ENCODE measurements around the gene CX3CR1.
"Not testable (repeated sequence)": the region's sequence is repeated elsewhere in the genome, so short reads cannot be mapped to it uniquely, and the experiment has no call there.

The CX3CR1 gene

DNA sequence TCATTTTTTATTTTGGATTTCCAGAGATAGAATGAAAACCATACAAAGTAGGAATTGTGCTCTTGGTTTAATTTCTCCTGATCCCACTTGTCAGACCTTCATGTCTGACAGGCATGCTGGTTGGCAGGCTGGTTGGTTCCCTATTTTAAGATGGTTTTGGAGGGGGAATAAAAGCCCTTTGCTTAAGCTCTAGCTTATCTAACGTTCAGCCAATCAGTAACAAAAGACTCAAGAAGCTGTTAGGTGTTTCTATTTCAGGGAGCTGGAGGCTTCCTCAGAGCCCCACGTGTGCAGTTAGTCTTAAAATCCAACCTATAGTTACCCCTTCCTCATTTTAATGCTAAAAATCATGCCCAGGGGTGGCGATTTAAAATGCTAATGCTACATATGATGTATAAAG is 47.0 kb downstream of the CX3CR1 start:
- Mint-ChIP-seq H3K4me3 (no peak overlapping the region), H3K4me1 (no peaks in the 10 kb centered on the region), H3K36me3 (ENCODE audit: low read depth) (no peaks in the 10 kb centered on the region), H3K9me3 (peaks cover 12% of the 10 kb centered on the region), H3K27ac (no peak overlapping the region), H3K27me3 (ENCODE audit: low read depth) (peaks cover 23% of the 10 kb centered on the region)
- TF ChIP-seq, protein P1, sequence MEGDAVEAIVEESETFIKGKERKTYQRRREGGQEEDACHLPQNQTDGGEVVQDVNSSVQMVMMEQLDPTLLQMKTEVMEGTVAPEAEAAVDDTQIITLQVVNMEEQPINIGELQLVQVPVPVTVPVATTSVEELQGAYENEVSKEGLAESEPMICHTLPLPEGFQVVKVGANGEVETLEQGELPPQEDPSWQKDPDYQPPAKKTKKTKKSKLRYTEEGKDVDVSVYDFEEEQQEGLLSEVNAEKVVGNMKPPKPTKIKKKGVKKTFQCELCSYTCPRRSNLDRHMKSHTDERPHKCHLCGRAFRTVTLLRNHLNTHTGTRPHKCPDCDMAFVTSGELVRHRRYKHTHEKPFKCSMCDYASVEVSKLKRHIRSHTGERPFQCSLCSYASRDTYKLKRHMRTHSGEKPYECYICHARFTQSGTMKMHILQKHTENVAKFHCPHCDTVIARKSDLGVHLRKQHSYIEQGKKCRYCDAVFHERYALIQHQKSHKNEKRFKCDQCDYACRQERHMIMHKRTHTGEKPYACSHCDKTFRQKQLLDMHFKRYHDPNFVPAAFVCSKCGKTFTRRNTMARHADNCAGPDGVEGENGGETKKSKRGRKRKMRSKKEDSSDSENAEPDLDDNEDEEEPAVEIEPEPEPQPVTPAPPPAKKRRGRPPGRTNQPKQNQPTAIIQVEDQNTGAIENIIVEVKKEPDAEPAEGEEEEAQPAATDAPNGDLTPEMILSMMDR (IDR thresholded peaks at IDR 0.05; ENCODE audit: unreplicated experiment in 3 of 3) = no peak

DNA sequence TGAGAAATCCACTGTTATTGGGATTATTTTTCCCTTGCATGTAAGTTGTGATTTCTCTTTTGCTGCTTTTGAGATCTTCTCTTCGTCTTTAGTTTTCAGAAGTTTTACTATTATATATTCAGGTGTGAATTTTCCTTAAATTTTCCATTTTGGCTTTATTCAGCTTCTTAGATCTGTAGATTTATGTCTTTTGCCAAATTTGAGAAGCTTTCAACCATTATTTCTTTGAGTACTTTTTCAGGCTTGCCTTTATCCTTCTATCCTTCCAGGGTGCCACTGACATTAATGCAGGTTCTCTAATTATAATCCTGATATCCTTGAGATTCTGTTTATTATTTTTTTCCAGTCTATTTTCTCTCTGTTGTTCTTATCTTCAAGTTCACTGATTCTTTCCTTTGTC is 49.4 kb downstream of the CX3CR1 start:
- no peak overlapping the region for H3K4me3 Mint-ChIP-seq
- peaks cover 17% of the 10 kb centered on the region for H3K9me3 Mint-ChIP-seq
- no peaks in the 10 kb centered on the region for H3K36me3 Mint-ChIP-seq (ENCODE audit: low read depth)
- no peak overlapping the region for H3K27ac Mint-ChIP-seq
- TF ChIP-seq, protein P1 (IDR thresholded peaks at IDR 0.05; ENCODE audit: unreplicated experiment in 3 of 3) = no peak
- H3K4me1 Mint-ChIP-seq = peaks cover 5% of the 10 kb centered on the region
- peaks cover 18% of the 10 kb centered on the region for H3K27me3 Mint-ChIP-seq (ENCODE audit: low read depth)

DNA sequence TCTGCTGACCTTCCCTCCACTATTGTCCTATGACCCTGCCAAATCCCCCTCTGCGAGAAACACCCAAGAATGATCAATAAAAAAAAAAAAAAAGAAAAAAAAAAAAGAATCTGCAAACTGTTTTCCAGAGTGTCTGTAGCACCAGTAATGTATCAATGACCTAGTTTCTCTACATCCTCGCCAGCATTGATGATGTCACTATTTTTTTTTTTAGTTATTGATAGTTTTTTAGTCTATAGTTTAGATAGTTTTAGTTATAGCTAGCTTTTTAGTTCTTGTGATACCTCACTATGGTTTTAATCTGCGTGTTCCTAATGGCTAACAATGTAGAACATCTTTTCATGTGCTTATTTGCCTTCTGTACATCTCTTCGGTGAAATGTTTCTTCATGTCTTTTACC is 51.3 kb downstream of the CX3CR1 start:
- Mint-ChIP-seq H3K9me3 (peaks cover 17% of the 10 kb centered on the region), H3K36me3 (ENCODE audit: low read depth) (no peaks in the 10 kb centered on the region)
- TF ChIP-seq, protein P1 (IDR thresholded peaks at IDR 0.05; ENCODE audit: unreplicated experiment in 3 of 3) = no peak

DNA sequence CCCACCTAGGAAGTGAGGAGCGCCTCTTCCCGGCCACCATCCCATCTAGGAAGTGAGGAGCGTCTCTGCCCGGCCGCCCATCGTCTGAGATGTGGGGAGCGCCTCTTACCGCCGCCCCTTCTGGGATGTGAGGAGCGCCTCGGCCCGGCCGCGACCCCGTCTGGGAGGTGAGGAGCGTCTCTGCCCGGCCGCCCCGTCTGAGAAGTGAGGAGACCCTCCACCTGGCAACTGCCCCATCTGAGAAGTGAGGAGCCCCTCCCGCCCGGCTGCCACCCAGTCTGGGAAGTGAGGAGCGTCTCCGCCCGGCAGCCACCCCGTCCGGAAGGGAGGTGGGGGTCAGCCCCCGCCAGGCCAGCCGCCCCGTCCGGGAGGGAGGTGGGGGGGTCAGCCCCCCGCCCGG is 52.2 kb downstream of the CX3CR1 start:
- Mint-ChIP-seq H3K27me3 (ENCODE audit: low read depth) (peaks cover 12% of the 10 kb centered on the region), H3K9me3 (peaks cover 19% of the 10 kb centered on the region)
- not testable (repeated sequence) for H3K4me1 Mint-ChIP-seq; H3K36me3 Mint-ChIP-seq (ENCODE audit: low read depth); H3K27ac Mint-ChIP-seq; H3K4me3 Mint-ChIP-seq

More for the DNA sequence above, 51.3 kb downstream of the CX3CR1 start:
- Mint-ChIP-seq H3K4me3 (no peak overlapping the region), H3K27me3 (ENCODE audit: low read depth) (peaks cover 14% of the 10 kb centered on the region), H3K4me1 (peaks cover 5% of the 10 kb centered on the region), H3K27ac (no peak overlapping the region)

DNA sequence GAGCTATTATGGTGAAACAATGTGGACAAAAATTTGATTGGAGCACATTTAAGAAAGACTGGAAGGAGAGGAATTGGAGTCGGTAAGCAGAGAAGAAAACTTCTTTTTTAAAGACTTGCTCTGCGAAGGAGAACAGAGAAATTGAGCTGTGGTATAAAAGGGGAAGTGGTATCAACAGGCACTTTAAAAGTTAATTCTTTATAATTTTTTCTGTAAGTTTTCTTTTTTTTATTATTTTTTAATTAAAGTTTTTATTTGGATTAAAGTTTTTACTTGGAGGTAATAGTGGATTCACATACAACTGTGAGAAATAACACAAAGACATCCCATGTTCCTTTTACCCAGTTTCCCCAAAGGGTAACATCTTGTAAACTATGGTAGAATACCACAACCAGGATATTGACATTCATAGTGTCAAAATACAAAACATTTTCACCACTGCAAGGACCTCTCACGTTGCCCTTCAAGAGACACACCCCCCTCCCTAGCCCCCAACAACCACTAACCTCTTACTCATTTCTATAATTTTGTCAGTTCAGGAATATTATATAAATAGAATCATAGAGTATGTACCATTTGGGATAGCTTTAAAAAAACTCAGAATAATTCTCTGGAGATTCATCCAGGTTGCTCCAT is 53.6 kb downstream of the CX3CR1 start:
- Mint-ChIP-seq H3K4me1 (peaks cover 5% of the 10 kb centered on the region), H3K4me3 (no peak overlapping the region), H3K36me3 (ENCODE audit: low read depth) (no peaks in the 10 kb centered on the region), H3K27me3 (ENCODE audit: low read depth) (peaks cover 9% of the 10 kb centered on the region), H3K27ac (no peak overlapping the region), H3K9me3 (peaks cover 19% of the 10 kb centered on the region)
- TF ChIP-seq, protein P1 (IDR thresholded peaks at IDR 0.05; ENCODE audit: unreplicated experiment in 3 of 3) = no peak

DNA sequence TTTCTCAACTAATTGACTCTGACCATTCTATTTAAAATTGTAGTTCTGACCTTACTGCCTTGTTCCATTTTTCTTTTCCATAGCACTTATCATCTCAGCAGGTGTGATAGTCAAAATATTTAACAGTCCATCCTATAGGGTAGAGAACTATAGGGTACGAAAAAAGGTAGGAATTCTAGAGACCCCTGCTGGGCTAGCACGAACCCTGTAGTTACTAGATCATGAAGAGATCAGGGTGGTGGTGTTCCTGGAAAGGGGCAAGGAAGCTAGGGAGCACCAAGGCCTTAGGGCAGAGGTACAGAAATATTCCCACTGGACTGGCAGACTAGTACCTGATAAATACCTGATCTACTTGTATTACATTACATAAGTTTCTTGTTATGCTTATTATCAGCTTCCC is 55.5 kb downstream of the CX3CR1 start:
- Mint-ChIP-seq H3K4me3 (no peak overlapping the region), H3K27me3 (ENCODE audit: low read depth) (peaks cover 9% of the 10 kb centered on the region), H3K9me3 (peaks cover 10% of the 10 kb centered on the region), H3K27ac (no peak overlapping the region), H3K4me1 (peaks cover 5% of the 10 kb centered on the region), H3K36me3 (ENCODE audit: low read depth) (no peaks in the 10 kb centered on the region)
- TF ChIP-seq, protein P1 (IDR thresholded peaks at IDR 0.05; ENCODE audit: unreplicated experiment in 3 of 3) = no peak
